SK-N-SH (cell line): ENCODE results near the gene BORCS6. TPM values are rescaled to one million over a fixed set of nuclear protein-coding genes. Genes with fewer than 3 reads are reported as not detected.

Source experiments
- CTCF ChIA-PET: fragments of 300-600, 350-600 bp; formaldehyde crosslinking; extraction: SDS; loops from one replicate; lab custom pipeline; 2021; lab: Yijun Ruan, JAX
- POLR2A ChIA-PET: fragments of 350-600 bp; sonication (Branson Sonifier 250); formaldehyde crosslinking; extraction: SDS; loops from one replicate; lab custom pipeline; 2020; ENCODE audit warnings: antibody characterized with exemption, inconsistent platforms; lab: Yijun Ruan, JAX
- DNase-seq: peaks from one replicate; pipeline ENCODE4 v3.0.0; 2012
- H2AFZ ChIP-seq: fragments of 200-600 bp; sonication (generic); 2 replicates; pipeline ENCODE4 v1.8.1; 2016; ENCODE audit warnings: antibody characterized with exemption, mild to moderate bottlenecking, low read depth
- H3F3A ChIP-seq: fragments of 200-600 bp; sonication (generic); replicated peaks from 2 replicates; pipeline ENCODE3; 2016; ENCODE audit warnings: antibody characterized with exemption, mild to moderate bottlenecking; ENCODE audit not compliant: insufficient read depth
- H3K27ac ChIP-seq, 2 experiments: fragments of 200-500 bp in 1 of 2; fragments of 200-600 bp in 1 of 2; sonication (Bioruptor generic) in 1 of 2; sonication (generic), shearing (Covaris generic) in 1 of 2; 2 replicates each; pipeline versions ENCODE4 v1.5.1 to v1.6.1; 2014 to 2016; ENCODE audit warnings: low read depth in 2 of 2, inconsistent platforms in 1 of 2, low read length in 1 of 2, mild to moderate bottlenecking in 1 of 2, mixed read lengths in 1 of 2
- H3K27me3 ChIP-seq: fragments of 200-600 bp; sonication (generic), shearing (Covaris generic); 2 replicates; pipeline ENCODE4 v1.6.1; 2016; ENCODE audit warnings: mixed run types; ENCODE audit not compliant: insufficient read depth
- H3K36me3 ChIP-seq, 2 experiments: fragments of 200-500 bp in 1 of 2; fragments of 200-600 bp in 1 of 2; sonication (Bioruptor generic) in 1 of 2; sonication (generic) in 1 of 2; replicated peaks in 1 of 2; 2 replicates each; pipeline versions ENCODE3 to v1.5.1; 2014 to 2016; ENCODE audit warnings: low read length in 1 of 2, mild to moderate bottlenecking in 1 of 2; ENCODE audit not compliant: insufficient read depth in 2 of 2, control insufficient read depth in 1 of 2
- H3K4me1 ChIP-seq, 2 experiments: fragments of 200-500 bp in 1 of 2; fragments of 200-600 bp in 1 of 2; sonication (Bioruptor generic) in 1 of 2; sonication (generic), shearing (Covaris generic) in 1 of 2; 2 replicates each; pipeline versions ENCODE4 v1.5.1 to v1.6.1; 2014 to 2016; ENCODE audit warnings: low read depth in 1 of 2, low read length in 1 of 2, mixed run types in 1 of 2; ENCODE audit not compliant: insufficient read depth in 2 of 2, control insufficient read depth in 1 of 2
- H3K4me2 ChIP-seq: fragments of 200-600 bp; sonication (generic), shearing (Covaris generic); 2 replicates; pipeline ENCODE4 v1.6.1; 2017; ENCODE audit warnings: mixed run types
- H3K4me3 ChIP-seq, 2 experiments: fragments of 200-500 bp in 1 of 2; fragments of 200-600 bp in 1 of 2; sonication (Bioruptor generic) in 1 of 2; sonication (generic), shearing (Covaris generic) in 1 of 2; 2 replicates each; pipeline versions ENCODE4 v1.5.1 to v1.8.1; 2014 to 2016; ENCODE audit warnings: low read depth in 2 of 2, inconsistent platforms in 1 of 2, low read length in 1 of 2, mild to moderate bottlenecking in 1 of 2, mixed read lengths in 1 of 2, moderate library complexity in 1 of 2
- H3K79me2 ChIP-seq: fragments of 200-600 bp; sonication (generic); 2 replicates; pipeline ENCODE4 v1.8.1; 2017; ENCODE audit warnings: mild to moderate bottlenecking; ENCODE audit not compliant: insufficient read depth
- H3K9ac ChIP-seq: fragments of 200-600 bp; sonication (generic); 2 replicates; pipeline ENCODE4 v1.6.1; 2017; ENCODE audit warnings: mixed run types
- H3K9me2 ChIP-seq: fragments of 200-600 bp; sonication (generic); 2 replicates; pipeline ENCODE4 v1.6.1; 2017; ENCODE audit warnings: mixed run types
- H3K9me3 ChIP-seq: fragments of 200-600 bp; sonication (generic); 2 replicates; pipeline ENCODE4 v1.6.1; 2017; ENCODE audit warnings: mixed run types, mild to moderate bottlenecking, moderate library complexity
- H4K20me1 ChIP-seq: fragments of 200-600 bp; sonication (generic); 2 replicates; pipeline ENCODE4 v1.6.1; 2017; ENCODE audit warnings: mild to moderate bottlenecking, mixed run types; ENCODE audit not compliant: insufficient read depth
- CHD2 ChIP-seq: fragments of 150-350 bp; IDR thresholded peaks from 2 replicates; pipeline ENCODE4 v1.6.1; 2018; ENCODE audit warnings: low read length; ENCODE audit not compliant: partially characterized antibody
- EP300 ChIP-seq, 2 experiments: IDR thresholded peaks; 2 replicates each; pipeline versions ENCODE4 v1.4.0 to v1.6.1; 2012; ENCODE audit warnings: borderline replicate concordance in 1 of 2, low read depth in 1 of 2, low read length in 1 of 2
- EZH2phosphoT487 ChIP-seq: fragments of 200-600 bp; sonication (generic); IDR thresholded peaks from 2 replicates; pipeline ENCODE4 v1.6.1; 2017; ENCODE audit warnings: low read depth, mixed run types, mild to moderate bottlenecking, antibody characterized with exemption, moderate library complexity, borderline replicate concordance
- FOSL2 ChIP-seq: IDR thresholded peaks from 2 replicates; pipeline ENCODE4 v1.4.0; 2012; ENCODE audit warnings: low read depth, mild to moderate bottlenecking, moderate library complexity, borderline replicate concordance
- FOXJ3 ChIP-seq: sonication (generic); formaldehyde crosslinking; IDR thresholded peaks from 2 replicates; pipeline ENCODE4 v1.5.1; 2020; ENCODE audit warnings: mild to moderate bottlenecking, missing genetic modification reagents
- GABPA ChIP-seq: IDR thresholded peaks from 2 replicates; pipeline ENCODE4 v1.4.0; 2012; ENCODE audit warnings: low read depth, mild to moderate bottlenecking
- GATA2 ChIP-seq: sonication (generic); formaldehyde crosslinking; IDR thresholded peaks from 2 replicates; pipeline ENCODE4 v1.5.0; 2020; ENCODE audit warnings: mild to moderate bottlenecking, missing genetic modification reagents
- IRF3 ChIP-seq: fragments of 150-350 bp; IDR thresholded peaks from 2 replicates; pipeline ENCODE4 v1.6.1; 2016; ENCODE audit warnings: mild to moderate bottlenecking, low read depth, low read length
- JUND ChIP-seq: IDR thresholded peaks from 2 replicates; pipeline ENCODE4 v1.4.0; 2012
- MAX ChIP-seq: IDR thresholded peaks from 2 replicates; pipeline ENCODE4 v1.4.0; 2012; ENCODE audit warnings: low read depth
- MEF2A ChIP-seq: IDR thresholded peaks from 2 replicates; pipeline ENCODE4 v1.4.0; 2012; ENCODE audit warnings: low read depth, borderline replicate concordance
- MXI1 ChIP-seq: IDR thresholded peaks from 2 replicates; pipeline ENCODE4 v1.6.1; 2012; ENCODE audit warnings: mild to moderate bottlenecking, low read depth, low read length, improper control_type of control experiment
- NRF1 ChIP-seq: IDR thresholded peaks from 2 replicates; pipeline ENCODE4 v1.6.1; 2012; ENCODE audit warnings: low read depth, mild to moderate bottlenecking, low read length
- POLR2AphosphoS5 ChIP-seq: IDR thresholded peaks from 2 replicates; pipeline ENCODE4 v1.6.1; 2012; ENCODE audit warnings: low read depth, low read length
- RAD21 ChIP-seq: IDR thresholded peaks from 2 replicates; pipeline ENCODE4 v1.6.1; 2012; ENCODE audit warnings: mild to moderate bottlenecking, low read length
- RCOR1 ChIP-seq: fragments of 150-350 bp; IDR thresholded peaks from 2 replicates; pipeline ENCODE4 v1.6.1; 2017; ENCODE audit warnings: antibody characterized with exemption, low read length
- RFX5 ChIP-seq: IDR thresholded peaks from 2 replicates; pipeline ENCODE4 v1.6.1; 2012; ENCODE audit warnings: mild to moderate bottlenecking, improper control_type of control experiment, low read length
- RXRA ChIP-seq: IDR thresholded peaks from 2 replicates; pipeline ENCODE4 v1.4.0; 2012; ENCODE audit warnings: low read depth, mild to moderate bottlenecking, borderline replicate concordance
- SIN3A ChIP-seq: IDR thresholded peaks from 2 replicates; pipeline ENCODE4 v1.6.1; 2012; ENCODE audit warnings: low read depth, mild to moderate bottlenecking, low read length, moderate library complexity, borderline replicate concordance
- TAF1 ChIP-seq: IDR thresholded peaks from 2 replicates; pipeline ENCODE4 v1.6.1; 2012; ENCODE audit warnings: low read depth, mild to moderate bottlenecking, low read length, moderate library complexity, borderline replicate concordance
- TCF12 ChIP-seq: IDR thresholded peaks from 2 replicates; pipeline ENCODE4 v1.4.0; 2012
- TEAD4 ChIP-seq: IDR thresholded peaks from 2 replicates; pipeline ENCODE4 v1.4.0; 2012; ENCODE audit warnings: mild to moderate bottlenecking, borderline replicate concordance; ENCODE audit not compliant: insufficient read depth
- USF1 ChIP-seq: IDR thresholded peaks from 2 replicates; pipeline ENCODE4 v1.4.0; 2012; ENCODE audit warnings: low read depth, borderline replicate concordance
- WGBS: methylation state at CpG from one replicate; pipeline ENCODE4 v1.1.6; 2017; ENCODE audit warnings: low lambda C conversion rate; 5-methylcytosine and 5-hydroxymethylcytosine counted together
- polyA plus RNA-seq, 3 experiments: library from polyadenylated mRNA; depleted of rRNA; stranded (reverse); fragments of >200 nt; gene quantifications; 2 replicates each; pipeline ENCODE4 v1.2.3, GENCODE V29; 2012
- TF ChIP-seq, protein P1 (sequence below): fragments of 200-600 bp; sonication (generic); IDR thresholded peaks from 2 replicates; pipeline ENCODE4 v1.6.1; 2017; ENCODE audit warnings: antibody characterized with exemption, mild to moderate bottlenecking, moderate library complexity
- TF ChIP-seq, protein P2 (sequence below): IDR thresholded peaks from 2 replicates; pipeline ENCODE4; 2012

BORCS6 gene
- polyA plus RNA-seq, 1 of the 3 experiments (the other 2 are of a cell fraction), result 4.3 TPM

DNA sequence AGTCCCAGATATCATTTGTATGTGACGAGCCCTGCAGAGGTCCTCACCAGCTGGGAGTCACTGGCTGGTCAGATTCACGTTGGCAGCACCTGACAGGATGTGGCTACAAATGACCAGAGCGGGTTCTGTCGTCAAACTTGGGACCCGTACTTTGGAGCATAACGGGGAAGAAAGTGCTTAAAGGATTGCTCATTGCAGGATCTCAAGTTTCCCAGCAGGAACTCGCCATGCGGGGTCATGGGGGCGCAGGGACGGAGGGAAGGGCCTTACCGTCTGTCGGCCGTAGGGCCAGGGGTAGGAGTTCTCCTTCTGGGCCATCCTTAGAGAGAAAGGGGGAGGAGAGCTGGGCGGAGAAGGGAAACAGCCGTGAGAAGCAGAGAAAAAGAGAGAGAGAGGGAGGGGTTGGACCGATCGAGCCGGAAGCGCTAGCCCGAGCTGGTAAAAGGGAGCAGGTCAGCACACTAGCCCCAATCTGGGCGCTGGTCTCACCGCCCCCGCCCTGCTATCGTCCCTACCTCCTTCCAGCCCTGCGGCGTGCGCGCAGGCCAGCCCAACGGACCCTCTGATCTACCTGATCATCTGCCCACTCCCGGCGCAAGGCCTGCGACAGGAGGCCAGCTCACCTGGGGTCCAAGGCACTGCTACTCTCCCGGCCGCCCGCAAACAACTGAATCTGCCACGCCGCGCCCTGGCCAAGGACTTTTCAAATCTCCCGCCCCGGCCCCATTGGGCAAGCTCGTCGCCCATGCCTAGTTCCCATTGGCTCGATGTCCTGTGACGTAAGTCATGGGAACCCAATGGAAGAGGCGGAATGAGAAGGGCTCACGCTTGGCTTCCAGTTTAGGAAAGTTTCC lies 20.2 kb upstream of the BORCS6 start, which contains the start of gene AURKB (continued):
- TF ChIP-seq, protein P1, sequence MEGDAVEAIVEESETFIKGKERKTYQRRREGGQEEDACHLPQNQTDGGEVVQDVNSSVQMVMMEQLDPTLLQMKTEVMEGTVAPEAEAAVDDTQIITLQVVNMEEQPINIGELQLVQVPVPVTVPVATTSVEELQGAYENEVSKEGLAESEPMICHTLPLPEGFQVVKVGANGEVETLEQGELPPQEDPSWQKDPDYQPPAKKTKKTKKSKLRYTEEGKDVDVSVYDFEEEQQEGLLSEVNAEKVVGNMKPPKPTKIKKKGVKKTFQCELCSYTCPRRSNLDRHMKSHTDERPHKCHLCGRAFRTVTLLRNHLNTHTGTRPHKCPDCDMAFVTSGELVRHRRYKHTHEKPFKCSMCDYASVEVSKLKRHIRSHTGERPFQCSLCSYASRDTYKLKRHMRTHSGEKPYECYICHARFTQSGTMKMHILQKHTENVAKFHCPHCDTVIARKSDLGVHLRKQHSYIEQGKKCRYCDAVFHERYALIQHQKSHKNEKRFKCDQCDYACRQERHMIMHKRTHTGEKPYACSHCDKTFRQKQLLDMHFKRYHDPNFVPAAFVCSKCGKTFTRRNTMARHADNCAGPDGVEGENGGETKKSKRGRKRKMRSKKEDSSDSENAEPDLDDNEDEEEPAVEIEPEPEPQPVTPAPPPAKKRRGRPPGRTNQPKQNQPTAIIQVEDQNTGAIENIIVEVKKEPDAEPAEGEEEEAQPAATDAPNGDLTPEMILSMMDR, result no peak
- TF ChIP-seq EP300 (IDR thresholded peaks at IDR 0.05; ENCODE audit: borderline replicate concordance in 1 of 2, low read depth in 1 of 2, low read length in 1 of 2) (no peak), TEAD4 (no peak), MXI1 (peak; percentile 100), TAF1 (peak; percentile 85; the same call in 1 of the 2 replicates), RCOR1 (no peak), FOSL2 (no peak), TCF12 (no peak), CHD2 (no peak), POLR2AphosphoS5 (peak; percentile 86), USF1 (peak; percentile 43; the same call in 1 of the 2 replicates), FOXJ3 (CRISPR knock-in tag) (no peak), MEF2A (no peak), NRF1 (no peak)

- peaks cover 0 to 9% of the 10 kb centered on the region in 2 experiments; a peak in 1 of 4 replicates for H3K4me1 ChIP-seq
- peaks cover 56% of the 10 kb centered on the region for H3F3A ChIP-seq
- no peak overlapping the region for H2AFZ ChIP-seq
- peaks cover 2 to 11% of the 10 kb centered on the region in 2 experiments for H3K36me3 ChIP-seq
- CTCF ChIA-PET, result interaction anchor here (0.6 to 1.5 kb wide), 5 partner anchors 15 to 137 kb away, joined by 3 to 4 read pairs (median 3); no protein-coding TSS in a partner anchor
- no peak overlapping the region for H3K9ac ChIP-seq
- WGBS, result 97% methylated on average over 12 of the region's 12 CpGs
- DNase-seq, result no peak
- H3K4me2 ChIP-seq, result no peak overlapping the region
- peaks cover 4% of the 10 kb centered on the region; the same call in 1 of the 2 replicates for H4K20me1 ChIP-seq
- peaks cover 60% of the 10 kb centered on the region for H3K79me2 ChIP-seq
- H3K9me3 ChIP-seq, result no peaks in the 10 kb centered on the region
- no peaks in the 10 kb centered on the region for H3K9me2 ChIP-seq
- H3K4me3 ChIP-seq, result no peak overlapping the region
- H3K27ac ChIP-seq, result no peak overlapping the region
- POLR2A ChIA-PET, result interaction anchor here (0.9 to 1.0 kb wide), 2 partner anchors 16 to 34 kb away, joined by 3 to 5 read pairs; no protein-coding TSS in a partner anchor
- H3K27me3 ChIP-seq, result no peaks in the 10 kb centered on the region
- TF ChIP-seq SIN3A (no peak), MXI1 (no peak), CHD2 (no peak), GABPA (no peak), RAD21 (no peak), TCF12 (no peak), MEF2A (no peak), MAX (no peak), EZH2phosphoT487 (no peak), IRF3 (no peak), RCOR1 (no peak), TAF1 (no peak), RFX5 (no peak), GATA2 (no peak), JUND (no peak), POLR2AphosphoS5 (no peak), FOSL2 (no peak), RXRA (no peak)
- TF ChIP-seq, protein P2, sequence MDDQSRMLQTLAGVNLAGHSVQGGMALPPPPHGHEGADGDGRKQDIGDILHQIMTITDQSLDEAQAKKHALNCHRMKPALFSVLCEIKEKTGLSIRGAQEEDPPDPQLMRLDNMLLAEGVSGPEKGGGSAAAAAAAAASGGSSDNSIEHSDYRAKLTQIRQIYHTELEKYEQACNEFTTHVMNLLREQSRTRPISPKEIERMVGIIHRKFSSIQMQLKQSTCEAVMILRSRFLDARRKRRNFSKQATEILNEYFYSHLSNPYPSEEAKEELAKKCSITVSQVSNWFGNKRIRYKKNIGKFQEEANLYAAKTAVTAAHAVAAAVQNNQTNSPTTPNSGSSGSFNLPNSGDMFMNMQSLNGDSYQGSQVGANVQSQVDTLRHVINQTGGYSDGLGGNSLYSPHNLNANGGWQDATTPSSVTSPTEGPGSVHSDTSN, result no peak
These were observed 16.6 kb upstream of the BORCS6 start for GRCh38 chr17:8206536-8206935.
